Left ventricle myocardium inferior (tissue), 1 donor: ENCODE measurements around the gene ATOSB. TPM values are rescaled to one million over a fixed set of nuclear protein-coding genes. Genes with fewer than 3 reads are reported as not detected.

ENCODE experiments used
- DNase-seq: peaks from one replicate; pipeline ENCODE4 v3.0.0-alpha.2; 2020
- H3K27ac ChIP-seq: fragments of 200-600 bp; replicated peaks from 2 replicates; pipeline ENCODE4 v1.8.0; 2021
- H3K27me3 ChIP-seq: fragments of 200-600 bp; 2 replicates; pipeline ENCODE4 v1.8.0; 2021; ENCODE audit warnings: low read depth
- H3K36me3 ChIP-seq: fragments of 200-600 bp; 2 replicates; pipeline ENCODE4 v1.8.0; 2021
- H3K4me1 ChIP-seq: fragments of 200-600 bp; 2 replicates; pipeline ENCODE4 v1.8.0; 2021
- H3K4me3 ChIP-seq: fragments of 200-600 bp; 2 replicates; pipeline ENCODE4 v1.8.0; 2021; ENCODE audit warnings: mild to moderate bottlenecking, moderate library complexity
- H3K9me3 ChIP-seq: fragments of 200-600 bp; replicated peaks from 2 replicates; pipeline ENCODE4 v1.8.0; 2021
- intact Hi-C: fragments of 100-400 bp; cut with micrococcal nuclease; formaldehyde crosslinking; loops from one replicate; pipeline ENCODE4 v1.11.0; 2022
- total RNA-seq: library from RNA; stranded (reverse); fragmentation: NEBNext Ultra II Directional; extraction: Animal tissue kit (Norgen Biotek cat#: 25700); gene quantifications from one replicate; pipeline ENCODE4 v1.2.1, GENCODE V29; 2021
- TF ChIP-seq, protein P1 (sequence below): fragments of 200-600 bp; IDR thresholded peaks from 2 replicates; pipeline ENCODE4 v1.8.0; 2021; ENCODE audit warnings: antibody characterized with exemption, mild to moderate bottlenecking, borderline replicate concordance
- donor health status: DM: no; HTN: yes; CAD: no; lungs with severe emphysema.

The ATOSB gene
- total RNA-seq, 1 donor from 2014 or later: 17.0 TPM

DNA sequence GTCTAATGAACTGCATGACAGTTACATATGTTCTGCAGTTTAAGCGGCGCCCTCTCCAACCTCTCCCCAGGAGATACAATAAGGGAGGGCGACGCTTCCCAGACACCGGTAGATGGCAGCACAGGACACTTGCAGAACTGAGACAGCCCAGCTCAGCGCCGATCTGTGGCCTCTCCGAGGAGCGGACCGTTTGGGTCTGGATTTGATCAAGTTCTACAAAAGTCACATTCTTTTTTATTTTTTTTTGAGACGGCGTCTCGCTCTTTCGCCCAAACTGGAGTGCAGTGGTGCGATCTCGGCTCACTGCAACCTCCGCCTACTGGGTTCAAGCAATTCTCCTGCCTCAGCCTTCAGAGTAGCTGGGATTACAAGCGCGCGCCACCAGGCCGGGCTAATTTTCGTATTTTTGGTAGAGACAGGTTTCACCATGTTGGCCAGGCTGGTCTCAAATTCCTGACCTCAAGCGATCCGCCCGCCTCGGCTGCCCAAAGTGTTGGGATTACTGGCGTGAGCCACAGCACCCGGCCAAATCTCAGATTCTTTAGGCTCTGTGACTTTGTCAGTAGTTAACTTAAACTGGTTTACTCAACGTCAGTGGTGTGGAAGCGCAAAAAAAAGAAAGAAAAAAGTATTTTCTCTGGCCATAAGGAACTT, 1.4 kb upstream of the ATOSB start:
- peak overlapping the region; percentile 95 for H3K27ac ChIP-seq
- H3K4me1 ChIP-seq: peaks cover 49% of the 10 kb centered on the region
- peak; percentile 88 for DNase-seq
- H3K4me3 ChIP-seq: peak overlapping the region; percentile 74
- TF ChIP-seq, protein P1, sequence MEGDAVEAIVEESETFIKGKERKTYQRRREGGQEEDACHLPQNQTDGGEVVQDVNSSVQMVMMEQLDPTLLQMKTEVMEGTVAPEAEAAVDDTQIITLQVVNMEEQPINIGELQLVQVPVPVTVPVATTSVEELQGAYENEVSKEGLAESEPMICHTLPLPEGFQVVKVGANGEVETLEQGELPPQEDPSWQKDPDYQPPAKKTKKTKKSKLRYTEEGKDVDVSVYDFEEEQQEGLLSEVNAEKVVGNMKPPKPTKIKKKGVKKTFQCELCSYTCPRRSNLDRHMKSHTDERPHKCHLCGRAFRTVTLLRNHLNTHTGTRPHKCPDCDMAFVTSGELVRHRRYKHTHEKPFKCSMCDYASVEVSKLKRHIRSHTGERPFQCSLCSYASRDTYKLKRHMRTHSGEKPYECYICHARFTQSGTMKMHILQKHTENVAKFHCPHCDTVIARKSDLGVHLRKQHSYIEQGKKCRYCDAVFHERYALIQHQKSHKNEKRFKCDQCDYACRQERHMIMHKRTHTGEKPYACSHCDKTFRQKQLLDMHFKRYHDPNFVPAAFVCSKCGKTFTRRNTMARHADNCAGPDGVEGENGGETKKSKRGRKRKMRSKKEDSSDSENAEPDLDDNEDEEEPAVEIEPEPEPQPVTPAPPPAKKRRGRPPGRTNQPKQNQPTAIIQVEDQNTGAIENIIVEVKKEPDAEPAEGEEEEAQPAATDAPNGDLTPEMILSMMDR: peak; percentile 97
- no peaks in the 10 kb centered on the region for H3K36me3 ChIP-seq
- intact Hi-C loops: loop anchor here (5.0 to 10.0 kb wide), 3 partner anchors 45 to 360 kb away; partner anchors contain the start of gene UNC13B
- H3K9me3 ChIP-seq: no peaks in the 10 kb centered on the region
- H3K27me3 ChIP-seq: no peaks in the 10 kb centered on the region

- no peaks in the 10 kb centered on the region for H3K27me3 ChIP-seq
- peaks cover 53% of the 10 kb centered on the region for H3K4me1 ChIP-seq
- intact Hi-C loops: loop anchor here (5.0 to 10.0 kb wide), 3 partner anchors 46 to 361 kb away; partner anchors contain the start of gene UNC13B
- H3K27ac ChIP-seq: peak overlapping the region; percentile 95
- TF ChIP-seq, protein P1: no peak
- no peaks in the 10 kb centered on the region for H3K36me3 ChIP-seq
- DNase-seq: no peak
- H3K4me3 ChIP-seq: peak overlapping the region; percentile 74
- H3K9me3 ChIP-seq: no peaks in the 10 kb centered on the region
These were observed 856 bp upstream of the ATOSB start for GRCh38 chr9:35116539-35116897.

DNA sequence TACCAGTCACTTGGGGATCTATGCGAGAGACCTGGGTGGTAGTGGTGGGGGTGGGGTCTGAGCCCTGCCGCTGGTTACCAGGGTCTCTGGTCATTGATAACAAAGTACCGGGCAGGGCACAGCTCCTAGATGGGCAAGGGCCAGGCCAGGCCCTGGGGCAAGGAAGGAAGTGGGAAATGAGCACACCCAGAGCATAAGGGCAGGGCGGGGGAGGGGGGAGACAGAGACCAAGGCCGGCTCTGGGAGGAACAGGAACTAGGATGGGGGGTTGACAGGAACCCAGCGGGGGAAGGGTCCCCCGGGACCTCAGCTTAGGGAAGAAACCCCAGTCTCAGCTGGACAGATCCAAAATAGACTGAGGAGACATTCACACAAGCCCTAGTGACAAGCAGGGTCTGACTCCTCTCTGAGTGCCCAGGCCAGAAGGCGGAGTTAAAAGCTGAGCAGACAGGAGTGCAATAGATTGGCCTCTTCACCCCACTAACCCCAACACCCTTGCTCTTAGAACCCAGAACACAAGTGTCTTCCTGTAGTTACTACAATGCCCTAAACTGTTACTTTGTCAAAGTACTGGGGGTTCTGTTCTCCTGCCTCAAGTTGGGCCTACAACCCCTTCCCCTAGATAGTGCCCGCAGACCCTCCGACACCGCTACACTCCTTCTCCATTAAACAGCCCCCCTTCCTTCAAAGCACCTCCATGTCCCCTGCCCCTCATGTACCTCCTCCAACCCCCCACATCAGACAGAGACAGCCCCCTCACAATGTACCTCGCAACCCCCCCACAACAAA, 628 bp downstream of the ATOSB start:
- Histone ChIP-seq H3K9me3 (no peaks in the 10 kb centered on the region), H3K27me3 (no peaks in the 10 kb centered on the region), H3K27ac (peak overlapping the region; percentile 95), H3K36me3 (no peaks in the 10 kb centered on the region), H3K4me1 (peaks cover 66% of the 10 kb centered on the region), H3K4me3 (peak overlapping the region; percentile 74)
- intact Hi-C loops: loop anchor here (5.0 to 10.0 kb wide), 3 partner anchors 47 to 362 kb away; partner anchors contain the start of gene UNC13B
- TF ChIP-seq, protein P1: no peak
- peak; percentile 80 for DNase-seq

- no peaks in the 10 kb centered on the region for H3K36me3 ChIP-seq
- H3K4me3 ChIP-seq: peak overlapping the region; percentile 74
- peak; percentile 84 for DNase-seq
- peak overlapping the region; percentile 95 for H3K27ac ChIP-seq
- no peaks in the 10 kb centered on the region for H3K9me3 ChIP-seq
- no peaks in the 10 kb centered on the region for H3K27me3 ChIP-seq
- H3K4me1 ChIP-seq: peaks cover 74% of the 10 kb centered on the region
- intact Hi-C loops: loop anchor here (10.0 kb wide), 1 partner anchor 141 kb away; no protein-coding TSS in a partner anchor
- TF ChIP-seq, protein P1: no peak
These were observed 1.4 kb downstream of the ATOSB start for GRCh38 chr9:35114113-35114839.
